A549 treated with AZD9567 at 1 μM for 4 hours (cell line): ENCODE data around the gene RHBDF1. TPM values are rescaled to one million over a fixed set of nuclear protein-coding genes. Genes with fewer than 3 reads are reported as not detected.

Experiments used
- total RNA-seq: library from RNA; stranded (reverse); fragments of 200-300 nt; extraction: Qiagen RNA extraction; gene quantifications from 5 replicates; pipeline ENCODE4 v1.2.3, GENCODE V29; 2022; ENCODE audit not compliant: insufficient read depth

RHBDF1 gene
- 18.8 to 31.2 TPM (median 28.5 TPM) in 5 replicates for total RNA-seq

GRCh38 chr16:72561-73548 is at the start of gene RHBDF1:
RHBDF1 (minus strand) TSS chr16:72631; CDS start chr16:65015, 7,616 bp downstream.

GRCh38 chr16:77807-78443 is 5.5 kb upstream of the RHBDF1 start, which contains the start of gene MPG:
MPG (plus strand) TSS chr16:78225; CDS start chr16:78310, 85 bp downstream.

GRCh38 chr16:53346-54236 is 18.8 kb downstream of the RHBDF1 start, which contains the start of the genes POLR3K and SNRNP25:
POLR3K (minus strand) TSS chr16:53608; CDS start chr16:53586, 22 bp downstream.
SNRNP25 (plus strand) TSS chr16:53828; CDS start chr16:54017, 189 bp downstream.

Other genes with a start within 250 kb of the RHBDF1 start
- gene POLR3K, start 19.0 kb downstream of the RHBDF1 start, total RNA-seq = 29.9 to 41.1 TPM (median 37.5 TPM) in 5 replicates
- 70.0 to 81.8 TPM (median 75.7 TPM) in 5 replicates for gene SNRNP25, start 18.8 kb downstream of the RHBDF1 start, total RNA-seq
- gene MPG, start 5.6 kb upstream of the RHBDF1 start, total RNA-seq = 52.2 to 79.0 TPM (median 74.7 TPM) in 5 replicates
- gene NPRL3, start 66.0 kb upstream of the RHBDF1 start, total RNA-seq = 25.3 to 28.4 TPM (median 26.4 TPM) in 5 replicates
- 0.18 TPM in 1 of 5 replicates, not detected in the others for gene HBZ, start 80.0 kb upstream of the RHBDF1 start, total RNA-seq
- not detected in 5 replicates for gene HBM, start 93.3 kb upstream of the RHBDF1 start, total RNA-seq
- gene HBA2, start 100.2 kb upstream of the RHBDF1 start, total RNA-seq = 0.29 to 1.0 TPM (median 1.0 TPM) in 3 of 5 replicates, not detected in the others
- gene HBA1, start 104.0 kb upstream of the RHBDF1 start, total RNA-seq = 1.2 to 1.9 TPM (median 1.5 TPM) in 4 of 5 replicates, not detected in the other
- gene HBQ1, start 107.8 kb upstream of the RHBDF1 start, total RNA-seq = 6.4 to 8.0 TPM (median 7.1 TPM) in 5 replicates
- 43.0 to 55.3 TPM (median 52.7 TPM) in 5 replicates for gene LUC7L, start 156.8 kb upstream of the RHBDF1 start, total RNA-seq
- 39.1 to 52.9 TPM (median 51.9 TPM) in 5 replicates for gene FAM234A, start 162.2 kb upstream of the RHBDF1 start, total RNA-seq
- gene RGS11, start 203.3 kb upstream of the RHBDF1 start, total RNA-seq = 2.3 to 5.7 TPM (median 3.9 TPM) in 5 replicates
- 2.9 to 3.7 TPM (median 3.0 TPM) in 5 replicates for gene ARHGDIG, start 208.0 kb upstream of the RHBDF1 start, total RNA-seq
- gene PDIA2, start 210.5 kb upstream of the RHBDF1 start, total RNA-seq = 0.16 to 0.67 TPM (median 0.29 TPM) in 4 of 5 replicates, not detected in the other